GM15510 (cell line): ENCODE results near the gene DCAF6.
A peak's percentile ranks its signal among the peaks of the same experiment; 100 is the strongest.

Source experiments
- POLR2A ChIP-seq: IDR thresholded peaks from 3 replicates; pipeline ENCODE4 v1.6.1; 2011; ENCODE audit warnings: borderline replicate concordance; ENCODE audit not compliant: insufficient read length; ENCODE audit errors: extremely low read depth

DCAF6 gene

GRCh38 chr1:167936068-167936929 is at the start of gene DCAF6:
Gene DCAF6, plus strand, starts transcription at chr1:167936683. Its CDS starts 229 bp downstream, at chr1:167936912.
- TF ChIP-seq POLR2A, result peak; percentile 86

GRCh38 chr1:167890400-167890799 is 46.1 kb upstream of the DCAF6 start:
- TF ChIP-seq POLR2A, result no peak

GRCh38 chr1:167893798-167894197 is 42.7 kb upstream of the DCAF6 start:
- TF ChIP-seq POLR2A, result no peak

GRCh38 chr1:167898578-167899222 is 37.8 kb upstream of the DCAF6 start:
- TF ChIP-seq POLR2A, result no peak

- TF ChIP-seq POLR2A, result no peak
Measured at GRCh38 chr1:167899253-167899681, 37.2 kb upstream of the DCAF6 start.

- TF ChIP-seq POLR2A, result no peak
Measured at GRCh38 chr1:167900907-167901306, 35.6 kb upstream of the DCAF6 start.

GRCh38 chr1:167904652-167905130 is 31.8 kb upstream of the DCAF6 start:
- no peak for TF ChIP-seq POLR2A

- TF ChIP-seq POLR2A, result no peak
Measured at GRCh38 chr1:167905182-167905581, 31.3 kb upstream of the DCAF6 start.

- no peak for TF ChIP-seq POLR2A
Measured at GRCh38 chr1:167905671-167906070, 30.8 kb upstream of the DCAF6 start.

GRCh38 chr1:167909691-167910180 is 26.7 kb upstream of the DCAF6 start:
- no peak for TF ChIP-seq POLR2A

GRCh38 chr1:167910530-167910929 is 26.0 kb upstream of the DCAF6 start:
- TF ChIP-seq POLR2A, result no peak

GRCh38 chr1:167911413-167911812 is 25.1 kb upstream of the DCAF6 start:
- no peak for TF ChIP-seq POLR2A

GRCh38 chr1:167912294-167912693 is 24.2 kb upstream of the DCAF6 start:
- TF ChIP-seq POLR2A, result no peak

- no peak for TF ChIP-seq POLR2A
Measured at GRCh38 chr1:167913895-167914496, 22.5 kb upstream of the DCAF6 start, which contains the start of gene ADCY10. Gene ADCY10, minus strand, starts transcription at chr1:167914134. Its CDS starts 8,994 bp downstream, at chr1:167905140.

- TF ChIP-seq POLR2A, result no peak
Measured at GRCh38 chr1:167915569-167915968, 20.9 kb upstream of the DCAF6 start.

GRCh38 chr1:167916766-167917511 is 19.5 kb upstream of the DCAF6 start:
- TF ChIP-seq POLR2A, result no peak
